Neural cell (in vitro differentiated cells): ENCODE results near the gene JADE1.

Experiments
- CTCF ChIP-seq: fragments of 450-650 bp; IDR thresholded peaks from 2 replicates; pipeline ENCODE4 v1.5.1; 2014; ENCODE audit warnings: antibody characterized with exemption, mild to moderate bottlenecking, moderate library complexity; ENCODE audit not compliant: poor library complexity, severe bottlenecking
- POLR2AphosphoS5 ChIP-seq: IDR thresholded peaks from 2 replicates; pipeline ENCODE4 v1.6.1; 2012

- TF ChIP-seq CTCF (no peak), POLR2AphosphoS5 (no peak)
Measured at GRCh38 chr4:128906581-128906980, 97.1 kb downstream of the JADE1 start.
